Osteoblast (primary cell): Measurements from ENCODE around the gene FOXF1. TPM values are rescaled to one million over a fixed set of nuclear protein-coding genes. Genes with fewer than 3 reads are reported as not detected.
A peak's percentile ranks its signal among the peaks of the same experiment; 100 is the strongest.

ENCODE experiments used
- DNase-seq: peaks from one replicate; pipeline ENCODE4 v3.0.0; 2011; ENCODE audit warnings: low spot score, mixed read lengths; ENCODE audit not compliant: insufficient read length; ENCODE audit errors: missing footprints
- H2AFZ ChIP-seq: 2 replicates; pipeline ENCODE4 v1.6.0; 2011; ENCODE audit warnings: mild to moderate bottlenecking, low read length
- H3K27ac ChIP-seq: 2 replicates; pipeline ENCODE4 v1.5.1; 2011; ENCODE audit warnings: mild to moderate bottlenecking, low read depth, low read length, moderate library complexity
- H3K27me3 ChIP-seq: 2 replicates; pipeline ENCODE4 v1.6.0; 2012; ENCODE audit warnings: mild to moderate bottlenecking, control low read depth, inconsistent platforms, low read length, moderate library complexity; ENCODE audit not compliant: insufficient read depth
- H3K36me3 ChIP-seq: 2 replicates; pipeline ENCODE4 v1.5.1; 2011; ENCODE audit warnings: mild to moderate bottlenecking, low read length, control low read depth, moderate library complexity; ENCODE audit not compliant: insufficient read depth
- H3K4me1 ChIP-seq: 2 replicates; pipeline ENCODE4 v1.5.1; 2011; ENCODE audit warnings: mild to moderate bottlenecking, low read length, control low read depth, moderate library complexity; ENCODE audit not compliant: insufficient read depth
- H3K4me2 ChIP-seq: 2 replicates; pipeline ENCODE4 v1.6.0; 2011; ENCODE audit warnings: mild to moderate bottlenecking, low read length; ENCODE audit not compliant: insufficient read depth
- H3K4me3 ChIP-seq: fragments of 200-600 bp; sonication (generic); 3 replicates; pipeline ENCODE4 v1.5.1; 2012; ENCODE audit warnings: mild to moderate bottlenecking, low read length, inconsistent platforms; ENCODE audit not compliant: insufficient read depth
- H3K79me2 ChIP-seq: 2 replicates; pipeline ENCODE4 v1.6.0; 2012; ENCODE audit warnings: mild to moderate bottlenecking, low read length, control low read depth, inconsistent platforms; ENCODE audit not compliant: insufficient read depth
- H3K9me3 ChIP-seq: 2 replicates; pipeline ENCODE4 v1.5.1; 2011; ENCODE audit warnings: low read depth, low read length, control low read depth
- H4K20me1 ChIP-seq: 2 replicates; pipeline ENCODE4 v1.6.0; 2012; ENCODE audit warnings: mild to moderate bottlenecking, low read length, control low read depth; ENCODE audit not compliant: insufficient read depth
- CTCF ChIP-seq: IDR thresholded peaks from 2 replicates; pipeline ENCODE4 v1.5.1; 2011; ENCODE audit warnings: mild to moderate bottlenecking, low read depth, low read length, moderate library complexity; ENCODE audit errors: extremely low read depth
- total RNA-seq: library from RNA; depleted of rRNA; stranded (reverse); fragments of >200 nt; gene quantifications from 2 replicates; pipeline ENCODE4 v1.2.3, GENCODE V29; 2012

The FOXF1 gene
- total RNA-seq, 1 donor, result not detected

GRCh38 chr16:86509759-86510464 lies 415 bp upstream of the FOXF1 start:
- DNase-seq, result peak; percentile 87
- H3K79me2 ChIP-seq, result no peaks in the 10 kb centered on the region
- peak overlapping the region; percentile 81 for H3K4me2 ChIP-seq
- H4K20me1 ChIP-seq, result peaks cover 5% of the 10 kb centered on the region
- H3K4me1 ChIP-seq, result no peaks in the 10 kb centered on the region
- H3K4me3 ChIP-seq, result peak overlapping the region; percentile 63
- H3K9me3 ChIP-seq, result no peaks in the 10 kb centered on the region
- no peaks in the 10 kb centered on the region for H3K36me3 ChIP-seq
- H2AFZ ChIP-seq, result no peak overlapping the region
- TF ChIP-seq CTCF, result no peak
- no peak overlapping the region for H3K27ac ChIP-seq
- peaks cover 77% of the 10 kb centered on the region for H3K27me3 ChIP-seq

DNA sequence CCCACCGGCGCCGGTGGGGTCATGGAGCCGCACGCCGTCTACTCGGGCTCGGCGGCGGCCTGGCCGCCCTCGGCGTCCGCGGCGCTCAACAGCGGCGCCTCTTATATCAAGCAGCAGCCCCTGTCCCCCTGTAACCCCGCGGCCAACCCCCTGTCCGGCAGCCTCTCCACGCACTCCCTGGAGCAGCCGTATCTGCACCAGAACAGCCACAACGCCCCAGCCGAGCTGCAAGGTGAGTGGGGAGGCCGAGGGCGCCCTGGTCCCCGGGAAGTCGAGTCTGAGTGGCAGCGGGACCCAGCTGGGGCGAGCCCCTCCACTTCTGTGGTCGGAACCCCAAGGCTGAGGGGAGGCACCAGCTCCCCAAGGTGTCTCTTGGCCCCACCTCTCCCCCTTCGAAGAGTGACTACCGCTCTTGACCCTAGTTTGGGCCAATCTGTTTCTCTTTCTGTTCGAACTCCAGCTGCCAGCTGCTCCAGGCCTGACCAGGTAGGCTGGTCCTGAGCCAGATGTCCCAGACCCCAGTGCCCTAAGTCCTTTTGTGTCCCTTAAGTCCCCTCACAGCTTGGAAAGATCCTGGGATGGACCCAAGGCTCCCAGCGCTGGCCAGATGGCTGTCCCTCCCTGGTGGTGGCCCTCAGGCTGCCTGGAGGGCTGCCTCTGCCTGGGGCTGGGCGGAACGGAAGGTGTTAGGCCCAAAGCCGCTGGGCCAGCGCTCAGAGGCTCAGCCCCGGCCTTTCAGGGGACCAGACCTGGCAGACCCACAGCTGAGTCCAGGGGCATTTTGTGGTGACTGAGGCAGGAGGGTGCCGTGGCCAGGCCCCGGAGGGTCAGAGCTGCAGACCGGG lies 1.2 kb downstream of the FOXF1 start:
- H3K4me1 ChIP-seq, result no peaks in the 10 kb centered on the region
- H3K27ac ChIP-seq, result no peak overlapping the region
- no peaks in the 10 kb centered on the region for H3K79me2 ChIP-seq
- H3K4me2 ChIP-seq, result no peak overlapping the region
- peak; percentile 90 for DNase-seq
- H3K36me3 ChIP-seq, result no peaks in the 10 kb centered on the region
- peaks cover 5% of the 10 kb centered on the region for H4K20me1 ChIP-seq
- no peak overlapping the region for H3K4me3 ChIP-seq
- H3K27me3 ChIP-seq, result peaks cover 79% of the 10 kb centered on the region
- H3K9me3 ChIP-seq, result no peaks in the 10 kb centered on the region
- no peak overlapping the region for H2AFZ ChIP-seq
- TF ChIP-seq CTCF, result no peak

DNA sequence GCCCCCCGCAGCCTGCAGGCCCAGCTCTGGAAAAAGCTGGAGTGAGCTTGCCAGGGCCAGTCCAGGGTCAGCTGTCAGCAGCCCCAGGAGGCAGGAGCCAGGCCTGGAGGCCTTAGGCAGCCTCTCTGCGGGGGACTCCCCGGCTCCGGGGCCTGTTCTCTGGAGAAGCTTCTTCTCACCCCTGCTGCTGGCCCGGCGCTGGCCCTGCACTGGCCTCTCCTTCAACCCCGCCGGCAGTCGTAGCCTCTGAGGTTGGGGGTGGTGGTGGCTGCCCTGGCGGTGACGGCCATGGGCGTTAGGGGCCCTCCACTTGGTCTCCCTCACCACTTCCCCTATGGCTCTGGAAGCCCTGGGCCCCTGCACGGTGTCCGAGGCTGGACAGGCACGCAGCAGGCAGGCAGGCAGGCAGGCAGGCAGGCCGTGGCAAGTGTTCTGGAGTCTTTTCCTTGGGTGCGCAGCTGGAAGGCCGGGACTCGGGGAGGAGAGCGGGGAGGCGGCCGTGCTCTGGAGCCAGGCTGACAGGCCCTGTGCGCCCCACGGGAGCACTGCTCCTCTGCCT lies 2.1 kb downstream of the FOXF1 start:
- TF ChIP-seq CTCF, result no peak
- no peaks in the 10 kb centered on the region for H3K9me3 ChIP-seq
- no peak overlapping the region for H3K27ac ChIP-seq
- H3K4me1 ChIP-seq, result no peaks in the 10 kb centered on the region
- no peaks in the 10 kb centered on the region for H3K36me3 ChIP-seq
- H2AFZ ChIP-seq, result no peak overlapping the region
- peaks cover 2% of the 10 kb centered on the region for H4K20me1 ChIP-seq
- peak; percentile 91 for DNase-seq
- H3K27me3 ChIP-seq, result peaks cover 79% of the 10 kb centered on the region
- no peaks in the 10 kb centered on the region for H3K79me2 ChIP-seq
- H3K4me3 ChIP-seq, result no peak overlapping the region
- no peak overlapping the region for H3K4me2 ChIP-seq
